Measurements from ENCODE around the gene COX4I1.

COX4I1 gene

GRCh38 chr16:85839681-85840240 lies 40.3 kb downstream of the COX4I1 start:
- DNase-seq (ENCODE audit: low read depth in 2 of 2, low spot score in 1 of 2), result no peak

DNA sequence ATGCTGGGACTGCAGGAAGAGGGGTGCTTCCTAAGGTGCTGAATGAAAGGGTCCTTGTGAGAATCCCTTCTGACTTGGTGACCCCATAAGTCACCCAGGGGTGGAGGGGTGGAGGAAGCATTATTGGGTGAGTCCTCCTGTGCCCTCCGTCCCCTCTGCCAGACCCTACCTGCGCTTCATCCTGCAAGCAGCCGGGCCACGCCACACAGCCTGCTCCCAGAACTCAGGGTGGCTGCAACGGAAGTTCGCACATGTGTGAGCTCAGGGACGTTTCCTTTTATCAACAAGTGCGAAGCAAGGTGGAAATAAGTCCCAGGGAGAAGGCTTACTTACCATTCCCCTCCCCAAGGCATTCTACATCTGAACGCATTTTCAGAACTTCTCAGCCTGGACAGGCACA lies 40.9 kb downstream of the COX4I1 start:
- no peak for DNase-seq (ENCODE audit: low read depth in 2 of 2, low spot score in 1 of 2)

DNA sequence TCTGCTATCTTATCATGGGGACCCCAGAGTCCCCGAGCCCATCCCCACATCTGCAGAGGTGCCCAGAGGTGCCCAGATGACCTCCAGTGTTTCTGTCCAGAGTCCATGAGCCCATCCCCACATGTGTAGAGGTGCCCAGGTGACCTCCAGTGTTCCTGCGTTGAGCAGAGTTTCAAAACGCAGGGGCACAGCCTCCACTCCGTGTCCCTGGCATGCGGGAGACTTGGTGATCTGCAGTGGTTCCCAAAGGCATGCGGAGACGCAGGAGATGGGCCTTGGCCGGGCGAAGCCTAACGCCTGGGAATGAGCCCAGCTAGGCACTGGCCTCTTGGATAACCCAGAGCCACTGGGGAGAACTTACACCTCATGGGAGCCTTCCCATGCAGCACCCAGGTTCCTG lies 41.3 kb downstream of the COX4I1 start:
- DNase-seq (ENCODE audit: low read depth in 2 of 2, low spot score in 1 of 2), result no peak

GRCh38 chr16:85842435-85842834 lies 42.9 kb downstream of the COX4I1 start:
- DNase-seq (ENCODE audit: low read depth in 2 of 2, low spot score in 1 of 2), result no peak

GRCh38 chr16:85842848-85843247 lies 43.4 kb downstream of the COX4I1 start:
- no peak for DNase-seq (ENCODE audit: low read depth in 2 of 2, low spot score in 1 of 2)

GRCh38 chr16:85843471-85844168 lies 44.1 kb downstream of the COX4I1 start:
- DNase-seq (ENCODE audit: low read depth in 2 of 2, low spot score in 1 of 2), result no peak

GRCh38 chr16:85844169-85844481 lies 44.6 kb downstream of the COX4I1 start:
- no peak for DNase-seq (ENCODE audit: low read depth in 2 of 2, low spot score in 1 of 2)

GRCh38 chr16:85844786-85845185 lies 45.3 kb downstream of the COX4I1 start:
- DNase-seq (ENCODE audit: low read depth in 2 of 2, low spot score in 1 of 2), result no peak

GRCh38 chr16:85845266-85845665 lies 45.8 kb downstream of the COX4I1 start:
- DNase-seq (ENCODE audit: low read depth in 2 of 2, low spot score in 1 of 2), result no peak

GRCh38 chr16:85846461-85846860 lies 47.0 kb downstream of the COX4I1 start:
- no peak for DNase-seq (ENCODE audit: low read depth in 2 of 2, low spot score in 1 of 2)

DNA sequence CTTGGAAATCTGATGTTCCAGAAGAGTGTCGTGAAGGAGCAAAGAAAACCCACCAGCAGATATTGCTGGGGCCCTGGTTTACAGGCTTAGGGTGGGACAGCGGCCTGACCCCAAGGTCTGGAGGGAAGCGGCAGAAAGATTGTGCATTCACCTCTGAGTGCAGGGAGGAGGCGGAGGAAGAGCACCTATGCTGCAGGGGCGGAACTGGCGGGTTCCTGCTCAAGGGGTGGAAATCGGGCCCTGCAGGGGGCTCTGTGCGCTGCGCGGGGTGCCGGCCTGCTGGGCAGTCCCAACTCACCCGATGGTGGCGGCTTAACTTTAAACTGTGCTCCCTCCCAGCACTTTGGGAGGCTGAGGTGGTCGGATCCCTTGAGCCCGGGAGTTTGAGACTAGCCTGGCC lies 47.5 kb downstream of the COX4I1 start:
- DNase-seq (ENCODE audit: low read depth in 2 of 2, low spot score in 1 of 2), result no peak

DNA sequence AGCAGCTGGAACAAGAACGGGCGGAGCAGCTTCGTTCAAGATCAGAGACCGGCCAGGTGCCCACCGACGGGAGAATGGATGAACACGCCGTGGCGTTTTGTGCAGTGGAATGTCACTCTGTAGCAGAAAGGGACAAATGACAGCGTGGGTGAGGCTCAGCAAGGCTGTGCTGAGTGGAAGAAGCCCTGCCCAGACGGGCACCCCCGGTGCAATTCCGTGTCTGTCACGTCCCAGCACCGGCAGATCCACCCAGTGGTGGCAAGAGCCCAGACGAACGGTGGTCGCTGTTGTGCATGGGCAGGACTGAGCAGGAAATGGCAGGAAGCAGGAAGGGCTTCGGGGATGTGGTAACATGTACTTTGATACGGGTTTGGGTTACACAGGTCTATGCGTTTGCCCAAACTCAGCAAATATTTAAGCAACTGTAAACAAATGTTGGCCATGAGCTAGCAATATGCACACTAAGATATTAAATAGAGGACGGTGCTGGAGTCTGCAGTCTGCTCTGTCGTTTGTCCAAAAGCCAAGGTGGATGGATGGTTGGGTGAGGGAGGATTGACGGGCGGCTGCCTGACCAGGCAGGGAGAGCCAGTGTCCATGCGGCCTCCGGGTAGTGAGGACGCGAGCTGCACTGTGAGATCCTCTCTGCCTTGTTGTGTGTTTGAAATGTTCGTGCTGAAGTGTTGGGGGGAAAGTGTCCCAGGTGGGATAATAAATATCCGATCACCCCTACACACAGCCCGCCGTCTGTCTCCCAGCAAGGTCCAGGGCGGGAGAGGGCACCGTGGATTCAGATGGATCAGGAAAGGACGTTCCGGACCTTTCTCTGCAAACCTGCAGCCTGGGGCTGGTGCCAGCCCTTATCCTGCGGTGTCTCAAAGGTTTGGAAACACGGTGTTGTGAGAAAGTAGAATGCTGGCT lies 48.4 kb downstream of the COX4I1 start:
- DNase-seq (ENCODE audit: low read depth in 2 of 2, low spot score in 1 of 2), result no peak

GRCh38 chr16:85848986-85849385 lies 49.5 kb downstream of the COX4I1 start:
- no peak for DNase-seq (ENCODE audit: low read depth in 2 of 2, low spot score in 1 of 2)

GRCh38 chr16:85849388-85849787 lies 49.9 kb downstream of the COX4I1 start:
- DNase-seq (ENCODE audit: low read depth in 2 of 2, low spot score in 1 of 2), result no peak

- DNase-seq (ENCODE audit: low read depth in 2 of 2, low spot score in 1 of 2), result no peak
Observed at GRCh38 chr16:85850344-85850880, 50.9 kb downstream of the COX4I1 start.

- DNase-seq (ENCODE audit: low read depth in 2 of 2, low spot score in 1 of 2), result no peak
Observed at GRCh38 chr16:85851034-85851785, 51.7 kb downstream of the COX4I1 start.

- no peak for DNase-seq (ENCODE audit: low read depth in 2 of 2, low spot score in 1 of 2)
Observed at GRCh38 chr16:85853547-85854545, 54.4 kb downstream of the COX4I1 start.

- DNase-seq (ENCODE audit: low read depth in 2 of 2, low spot score in 1 of 2), result no peak
Observed at GRCh38 chr16:85854935-85855334, 55.4 kb downstream of the COX4I1 start.

DNA sequence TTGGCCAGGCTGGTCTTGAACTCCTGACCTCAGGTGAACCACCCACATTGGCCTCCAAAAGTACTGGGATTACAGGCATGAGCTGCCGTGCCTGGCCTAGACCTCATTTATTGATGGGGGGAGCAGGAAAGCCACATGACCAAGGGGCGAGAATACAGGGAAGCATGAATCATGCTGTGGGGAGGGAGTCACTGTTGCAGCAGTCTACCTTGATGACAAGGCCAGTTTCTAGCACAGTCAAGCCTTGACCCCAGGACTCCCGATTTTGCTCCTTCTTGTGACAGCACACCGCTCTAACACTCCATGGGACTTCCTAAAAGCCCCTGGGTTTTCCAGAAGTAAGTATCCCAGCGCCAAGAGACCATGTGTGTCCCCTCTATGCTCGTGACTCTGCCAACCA lies 56.6 kb downstream of the COX4I1 start:
- DNase-seq (ENCODE audit: low read depth in 2 of 2, low spot score in 1 of 2), result no peak

DNA sequence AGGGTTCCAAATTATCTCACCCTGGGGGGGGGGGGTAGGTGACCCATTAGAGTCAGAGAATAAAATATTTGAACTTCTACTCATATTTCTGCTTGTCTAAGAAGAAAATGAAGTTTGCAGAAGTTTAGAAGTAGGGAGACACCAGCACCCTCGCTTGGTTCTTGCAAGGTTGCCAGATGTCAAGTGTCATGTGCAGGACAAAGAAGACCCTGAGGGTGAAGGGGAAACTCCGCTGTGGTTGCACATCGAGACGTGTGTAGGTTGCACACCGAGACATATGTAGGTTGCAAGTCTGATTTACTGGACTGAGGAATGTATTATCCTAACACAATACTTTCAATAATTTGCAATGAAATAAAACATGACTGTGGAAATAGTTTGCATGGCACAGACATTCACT lies 57.1 kb downstream of the COX4I1 start:
- no peak for DNase-seq (ENCODE audit: low read depth in 2 of 2, low spot score in 1 of 2)
